HG03442 (cell line): ENCODE measurements around the gene MKKS.
"Not testable (repeated sequence)": the region's sequence is repeated elsewhere in the genome, so short reads cannot be mapped to it uniquely, and the experiment has no call there.

Source experiments
- ATAC-seq: cut with Tn5 transposase; IDR thresholded peaks from one replicate; pipeline ENCODE4 v1.9.1; 2021; ENCODE audit warnings: mild to moderate bottlenecking, moderate library complexity; ENCODE audit not compliant: unreplicated experiment

The MKKS gene

GRCh38 chr20:10449270-10449669 is 15.2 kb upstream of the MKKS start:
- no peak for ATAC-seq

- ATAC-seq: no peak
Measured at GRCh38 chr20:10448270-10449156, 14.5 kb upstream of the MKKS start.

- ATAC-seq: peak; percentile 100
Measured at GRCh38 chr20:10447028-10447427, 13.0 kb upstream of the MKKS start.

GRCh38 chr20:10445758-10446157 is 11.7 kb upstream of the MKKS start:
- no peak for ATAC-seq

- ATAC-seq: no peak
Measured at GRCh38 chr20:10443936-10444335, 9.9 kb upstream of the MKKS start.

- ATAC-seq: no peak
Measured at GRCh38 chr20:10438217-10438616, 4.2 kb upstream of the MKKS start.

GRCh38 chr20:10436053-10436699 is 2.2 kb upstream of the MKKS start:
- ATAC-seq: no peak

GRCh38 chr20:10434832-10435812 is 1.1 kb upstream of the MKKS start, which contains the start of gene SLX4IP:
Gene SLX4IP, plus strand, starts transcription at chr20:10435305. Its CDS starts 22,900 bp downstream, at chr20:10458205.
- peak; percentile 61 for ATAC-seq

GRCh38 chr20:10434467-10434831 is 427 bp upstream of the MKKS start:
- ATAC-seq: peak; percentile 32

- no peak for ATAC-seq
Measured at GRCh38 chr20:10433014-10433622, 904 bp downstream of the MKKS start.

GRCh38 chr20:10432079-10432478 is 1.9 kb downstream of the MKKS start:
- no peak for ATAC-seq

- no peak for ATAC-seq
Measured at GRCh38 chr20:10430704-10431103, 3.3 kb downstream of the MKKS start.

GRCh38 chr20:10430000-10430466 is 4.0 kb downstream of the MKKS start:
- ATAC-seq: no peak

GRCh38 chr20:10429443-10429981 is 4.5 kb downstream of the MKKS start:
- no peak for ATAC-seq

- ATAC-seq: no peak
Measured at GRCh38 chr20:10428008-10428407, 6.0 kb downstream of the MKKS start.

- no peak for ATAC-seq
Measured at GRCh38 chr20:10427060-10427692, 6.8 kb downstream of the MKKS start.

- no peak for ATAC-seq
Measured at GRCh38 chr20:10423735-10424134, 10.3 kb downstream of the MKKS start.

- no peak for ATAC-seq
Measured at GRCh38 chr20:10419550-10420133, 14.4 kb downstream of the MKKS start.

GRCh38 chr20:10417218-10417617 is 16.8 kb downstream of the MKKS start:
- ATAC-seq: not testable (repeated sequence)
